Endothelial cell (in vitro differentiated cells): Measurements from ENCODE around the gene STIMATE. TPM values are rescaled to one million over a fixed set of nuclear protein-coding genes. Genes with fewer than 3 reads are reported as not detected.

Experiments used
- DNase-seq: peaks from one replicate; pipeline ENCODE4 v3.0.0; 2021; ENCODE audit warnings: low spot score
- H3K27ac Mint-ChIP-seq: one replicate; pipeline ENCODE4 v1.8.0; 2021; ENCODE audit warnings: mixed read lengths, inconsistent platforms; ENCODE audit not compliant: unreplicated experiment
- H3K27me3 Mint-ChIP-seq: one replicate; pipeline ENCODE4 v1.8.0; 2021; ENCODE audit warnings: mild to moderate bottlenecking, moderate library complexity, mixed read lengths, inconsistent platforms; ENCODE audit not compliant: unreplicated experiment
- H3K36me3 Mint-ChIP-seq: one replicate; pipeline ENCODE4 v1.8.0; 2021; ENCODE audit warnings: mild to moderate bottlenecking, low read depth, mixed read lengths, inconsistent platforms; ENCODE audit not compliant: unreplicated experiment
- H3K4me1 Mint-ChIP-seq: one replicate; pipeline ENCODE4 v1.8.0; 2021; ENCODE audit warnings: mild to moderate bottlenecking, mixed read lengths, inconsistent platforms; ENCODE audit not compliant: unreplicated experiment
- H3K4me3 Mint-ChIP-seq: one replicate; pipeline ENCODE4 v1.8.0; 2021; ENCODE audit warnings: mild to moderate bottlenecking, mixed read lengths, inconsistent platforms; ENCODE audit not compliant: unreplicated experiment
- H3K9me3 Mint-ChIP-seq: one replicate; pipeline ENCODE4 v1.8.0; 2021; ENCODE audit warnings: mixed read lengths, inconsistent platforms; ENCODE audit not compliant: unreplicated experiment
- total RNA-seq: library from RNA; stranded (reverse); fragmentation: NEBNext Ultra II Directional; extraction: Animal tissue kit (Norgen Biotek cat#: 25700); gene quantifications from one replicate; pipeline ENCODE4 v1.2.1, GENCODE V29; 2021; ENCODE audit not compliant: unreplicated experiment
- TF ChIP-seq, protein P1 (sequence below): fragments of 200-600 bp; sonication (generic); IDR thresholded peaks from one replicate; pipeline ENCODE4 v1.5.0; 2021; ENCODE audit warnings: antibody characterized with exemption; ENCODE audit not compliant: unreplicated experiment

STIMATE gene
- total RNA-seq, 1 donor from 2014 or later, result 24.5 TPM

DNA sequence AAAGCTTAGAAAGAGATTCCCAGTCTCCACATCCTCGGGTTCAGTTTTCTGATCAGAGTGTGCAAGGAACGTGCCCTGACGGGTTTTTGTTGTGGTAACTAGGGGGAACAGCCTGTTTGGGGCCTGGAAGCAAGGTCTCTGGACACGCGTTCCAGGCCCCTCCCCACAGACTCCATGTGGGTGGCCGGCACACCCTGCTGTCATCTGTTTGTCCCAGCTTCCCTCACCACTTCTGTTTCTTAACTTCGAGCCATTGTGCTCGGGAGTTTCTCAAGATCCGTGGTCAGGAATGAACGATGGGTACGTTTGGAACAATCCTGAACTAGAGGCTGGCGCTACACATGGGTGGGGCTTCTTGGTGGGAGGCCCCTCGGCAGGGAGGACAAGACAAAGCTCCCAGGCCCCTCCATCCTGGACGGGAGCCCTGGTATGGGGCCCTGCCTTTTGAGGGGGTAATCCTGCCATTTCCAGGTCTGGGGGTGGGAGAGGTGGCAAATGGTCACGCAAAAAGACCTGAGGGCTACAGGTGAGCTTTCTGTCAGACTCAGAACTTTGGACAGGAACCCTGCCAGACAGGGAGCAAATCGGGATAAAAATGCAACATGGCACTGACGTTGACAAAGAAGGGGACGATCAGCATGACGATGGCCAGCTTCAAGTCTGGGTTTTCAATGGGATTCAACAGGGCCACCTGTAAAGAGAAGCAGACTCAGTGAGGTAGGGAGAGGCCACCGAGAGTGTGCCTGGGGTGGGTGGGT lies 54.1 kb downstream of the STIMATE start:
- peaks cover 6% of the 10 kb centered on the region for H3K27me3 Mint-ChIP-seq
- H3K4me1 Mint-ChIP-seq, result peaks cover 5% of the 10 kb centered on the region
- H3K27ac Mint-ChIP-seq, result no peak overlapping the region
- TF ChIP-seq, protein P1, sequence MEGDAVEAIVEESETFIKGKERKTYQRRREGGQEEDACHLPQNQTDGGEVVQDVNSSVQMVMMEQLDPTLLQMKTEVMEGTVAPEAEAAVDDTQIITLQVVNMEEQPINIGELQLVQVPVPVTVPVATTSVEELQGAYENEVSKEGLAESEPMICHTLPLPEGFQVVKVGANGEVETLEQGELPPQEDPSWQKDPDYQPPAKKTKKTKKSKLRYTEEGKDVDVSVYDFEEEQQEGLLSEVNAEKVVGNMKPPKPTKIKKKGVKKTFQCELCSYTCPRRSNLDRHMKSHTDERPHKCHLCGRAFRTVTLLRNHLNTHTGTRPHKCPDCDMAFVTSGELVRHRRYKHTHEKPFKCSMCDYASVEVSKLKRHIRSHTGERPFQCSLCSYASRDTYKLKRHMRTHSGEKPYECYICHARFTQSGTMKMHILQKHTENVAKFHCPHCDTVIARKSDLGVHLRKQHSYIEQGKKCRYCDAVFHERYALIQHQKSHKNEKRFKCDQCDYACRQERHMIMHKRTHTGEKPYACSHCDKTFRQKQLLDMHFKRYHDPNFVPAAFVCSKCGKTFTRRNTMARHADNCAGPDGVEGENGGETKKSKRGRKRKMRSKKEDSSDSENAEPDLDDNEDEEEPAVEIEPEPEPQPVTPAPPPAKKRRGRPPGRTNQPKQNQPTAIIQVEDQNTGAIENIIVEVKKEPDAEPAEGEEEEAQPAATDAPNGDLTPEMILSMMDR, result no peak
- H3K36me3 Mint-ChIP-seq, result peaks cover 18% of the 10 kb centered on the region
- H3K9me3 Mint-ChIP-seq, result no peaks in the 10 kb centered on the region
- H3K4me3 Mint-ChIP-seq, result no peak overlapping the region
- no peak for DNase-seq

DNA sequence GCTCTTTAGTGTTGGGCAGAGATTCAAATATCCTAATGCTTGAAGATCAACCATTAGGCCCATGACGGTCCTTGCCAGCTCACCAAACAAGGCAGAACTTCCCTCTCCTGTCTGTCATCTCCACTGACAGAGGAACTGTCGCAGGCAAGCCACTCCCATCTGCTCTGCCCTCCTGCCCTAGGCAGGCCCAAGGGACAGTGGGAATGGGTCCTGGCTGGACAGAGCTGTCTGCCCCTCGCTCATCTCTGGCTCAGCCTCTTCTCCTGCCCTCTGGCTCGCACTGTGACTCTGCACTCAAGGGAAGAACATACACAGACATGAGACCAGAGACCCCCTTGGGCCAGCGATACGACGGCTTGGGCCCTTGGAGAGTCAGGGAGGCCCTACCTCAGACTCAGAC lies 54.9 kb downstream of the STIMATE start:
- H3K27ac Mint-ChIP-seq, result no peak overlapping the region
- peaks cover 14% of the 10 kb centered on the region for H3K36me3 Mint-ChIP-seq
- H3K27me3 Mint-ChIP-seq, result peaks cover 5% of the 10 kb centered on the region
- DNase-seq, result no peak
- no peaks in the 10 kb centered on the region for H3K9me3 Mint-ChIP-seq
- TF ChIP-seq, protein P1, result no peak
- no peak overlapping the region for H3K4me3 Mint-ChIP-seq
- peaks cover 5% of the 10 kb centered on the region for H3K4me1 Mint-ChIP-seq

DNA sequence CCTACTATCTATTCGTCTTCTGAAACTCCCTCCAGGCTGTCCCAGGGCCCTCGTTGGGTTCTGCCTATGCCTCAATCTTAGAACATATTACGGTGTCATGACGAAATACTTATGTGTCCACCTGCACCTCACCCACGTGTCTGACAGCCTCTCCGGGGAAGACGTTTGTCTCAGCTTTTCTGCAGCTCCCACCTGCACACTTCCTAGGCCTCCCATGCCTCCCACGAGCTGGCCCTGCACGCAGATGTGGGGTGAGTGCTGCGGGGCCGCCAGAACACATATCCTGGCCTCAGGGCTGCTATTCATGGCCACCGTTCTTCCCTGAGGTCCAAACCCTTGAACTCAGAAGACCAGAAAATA lies 55.4 kb downstream of the STIMATE start:
- no peaks in the 10 kb centered on the region for H3K9me3 Mint-ChIP-seq
- H3K4me3 Mint-ChIP-seq, result no peak overlapping the region
- no peak overlapping the region for H3K27ac Mint-ChIP-seq

DNA sequence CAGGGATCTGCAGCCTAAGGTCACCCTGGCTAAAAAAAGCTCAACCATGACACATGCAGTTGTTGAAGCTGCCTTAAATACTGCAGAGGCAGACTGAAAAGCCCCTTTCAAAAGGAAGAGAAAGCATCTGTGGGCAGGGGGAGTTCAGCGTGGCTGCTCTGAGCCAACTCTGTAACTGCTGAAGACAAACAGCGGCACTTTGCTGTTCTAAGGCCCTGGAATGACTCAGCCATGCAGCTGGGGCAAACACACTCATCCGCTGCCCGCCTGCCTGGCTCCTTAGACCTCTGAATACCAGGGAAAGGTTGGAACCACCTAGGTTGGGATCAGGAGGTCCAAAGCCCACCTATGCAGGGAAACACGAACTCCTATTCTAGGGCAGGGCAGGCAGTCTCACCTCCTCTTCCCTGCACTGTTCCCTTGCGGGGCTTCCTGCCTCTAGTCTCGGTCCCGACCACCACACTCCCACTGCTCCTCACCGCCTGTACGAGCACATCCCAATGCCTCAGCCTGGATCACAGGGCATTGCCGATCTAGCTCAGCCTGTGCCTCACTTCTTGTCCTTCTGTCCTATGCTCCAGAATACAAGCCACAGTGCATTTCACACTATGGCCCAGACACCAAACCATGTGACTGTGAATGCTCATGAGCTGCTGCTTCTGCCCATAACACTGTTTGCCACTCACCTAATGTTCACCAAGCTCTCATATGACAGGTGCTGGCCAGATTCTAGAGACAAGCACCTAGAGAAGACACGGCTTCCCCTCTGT lies 56.0 kb downstream of the STIMATE start:
- DNase-seq, result no peak
- TF ChIP-seq, protein P1, result no peak
- H3K27me3 Mint-ChIP-seq, result peaks cover 6% of the 10 kb centered on the region
- no peaks in the 10 kb centered on the region for H3K9me3 Mint-ChIP-seq
- H3K27ac Mint-ChIP-seq, result no peak overlapping the region
- peaks cover under 1% of the 10 kb centered on the region for H3K4me1 Mint-ChIP-seq
- H3K36me3 Mint-ChIP-seq, result peaks cover 17% of the 10 kb centered on the region
- no peak overlapping the region for H3K4me3 Mint-ChIP-seq

More for the DNA sequence above, 55.4 kb downstream of the STIMATE start:
- peaks cover 14% of the 10 kb centered on the region for H3K36me3 Mint-ChIP-seq
- TF ChIP-seq, protein P1, result no peak
- peaks cover 5% of the 10 kb centered on the region for H3K27me3 Mint-ChIP-seq
- no peak for DNase-seq
- H3K4me1 Mint-ChIP-seq, result peaks cover 5% of the 10 kb centered on the region
